Activated CD4-positive, alpha-beta T cell treated with anti-CD3 and anti-CD28 coated beads for 36 hours (primary cell): ENCODE results near the gene ST14. TPM values are rescaled to one million over a fixed set of nuclear protein-coding genes. Genes with fewer than 3 reads are reported as not detected.

ENCODE experiments used
- ATAC-seq: fragments of 200-7000 bp; cut with Tn5 transposase; one replicate; pipeline ENCODE4 v1.10.0; 2021; ENCODE audit warnings: mild to moderate bottlenecking, moderate library complexity
- CTCF ChIA-PET: fragments of 350-600 bp; sonication (Branson Sonifier 250); formaldehyde crosslinking; loops from one replicate; lab custom pipeline; 2021; ENCODE audit warnings: antibody characterized with exemption; lab: Charles Lee
- POLR2A ChIA-PET: fragments of 350-600 bp; sonication (Branson Sonifier 250); formaldehyde crosslinking; loops from one replicate; lab custom pipeline; 2021; ENCODE audit warnings: antibody characterized with exemption, inconsistent platforms; lab: Charles Lee
- DNase-seq: peaks from one replicate; pipeline ENCODE4 v3.0.0-alpha.2; 2020
- H3K27ac Mint-ChIP-seq: one replicate; pipeline ENCODE4 v1.8.0; 2021; ENCODE audit warnings: mixed read lengths
- H3K27me3 Mint-ChIP-seq: one replicate; pipeline ENCODE4 v1.8.0; 2021; ENCODE audit warnings: mixed read lengths
- H3K36me3 Mint-ChIP-seq: one replicate; pipeline ENCODE4 v1.8.0; 2021; ENCODE audit warnings: low read depth, mixed read lengths
- H3K4me1 Mint-ChIP-seq: one replicate; pipeline ENCODE4 v1.8.0; 2021; ENCODE audit warnings: mixed read lengths
- H3K4me3 Mint-ChIP-seq: one replicate; pipeline ENCODE4 v1.8.0; 2021; ENCODE audit warnings: mild to moderate bottlenecking, moderate library complexity, mixed read lengths
- H3K9me3 Mint-ChIP-seq: one replicate; pipeline ENCODE4 v1.8.0; 2021; ENCODE audit warnings: low read depth, mixed read lengths
- intact Hi-C, 2 experiments: fragments of 100-400 bp; cut with DNase I in 1 of 2; cut with micrococcal nuclease in 1 of 2; formaldehyde crosslinking; loops; one replicate each; pipeline versions ENCODE4 v1.14.2 to v1.15.1; 2022 to 2024; cut with DNase I, micrococcal nuclease
- total RNA-seq, 2 experiments: library from RNA; stranded (reverse); gene quantifications; one replicate each; pipeline ENCODE4 v1.2.3, GENCODE V29; 2021

The ST14 gene
- total RNA-seq, 2 experiments from 2014 or later = not detected

GRCh38 chr11:130202009-130202817 is 42.6 kb downstream of the ST14 start:
- H3K4me1 Mint-ChIP-seq = no peaks in the 10 kb centered on the region
- H3K9me3 Mint-ChIP-seq = no peaks in the 10 kb centered on the region
- ChIA-PET POLR2A (no interaction called here), CTCF (interaction anchor here (0.6 to 1.3 kb wide), 3 partner anchors 10 to 116 kb away, joined by 3 to 4 read pairs (median 3); no protein-coding TSS in a partner anchor)
- intact Hi-C loops = no loop called here
- no peak overlapping the region for H3K27ac Mint-ChIP-seq
- no peak for ATAC-seq
- H3K4me3 Mint-ChIP-seq = no peak overlapping the region
- H3K36me3 Mint-ChIP-seq = no peaks in the 10 kb centered on the region
- no peaks in the 10 kb centered on the region for H3K27me3 Mint-ChIP-seq
- no peak for DNase-seq

GRCh38 chr11:130202818-130203689 is 43.5 kb downstream of the ST14 start:
- Mint-ChIP-seq H3K27me3 (no peaks in the 10 kb centered on the region), H3K4me1 (no peaks in the 10 kb centered on the region), H3K9me3 (no peaks in the 10 kb centered on the region), H3K27ac (no peak overlapping the region), H3K36me3 (no peaks in the 10 kb centered on the region), H3K4me3 (no peak overlapping the region)
- POLR2A ChIA-PET = no interaction called here
- DNase-seq = no peak
- no peak for ATAC-seq
- CTCF ChIA-PET = interaction anchor here (0.6 to 1.3 kb wide), 4 partner anchors 10 to 116 kb away, joined by 3 to 4 read pairs (median 3); no protein-coding TSS in a partner anchor
- intact Hi-C loops = no loop called here

GRCh38 chr11:130203766-130204702 is 44.5 kb downstream of the ST14 start:
- intact Hi-C loops = no loop called here
- no peak overlapping the region for H3K27ac Mint-ChIP-seq
- POLR2A ChIA-PET = no interaction called here
- DNase-seq = no peak
- H3K4me1 Mint-ChIP-seq = no peaks in the 10 kb centered on the region
- no peaks in the 10 kb centered on the region for H3K27me3 Mint-ChIP-seq
- ATAC-seq = no peak
- no peaks in the 10 kb centered on the region for H3K36me3 Mint-ChIP-seq
- CTCF ChIA-PET = interaction anchor here (1.2 kb wide), 1 partner anchor 9 kb away, joined by 4 read pairs; no protein-coding TSS in a partner anchor
- no peaks in the 10 kb centered on the region for H3K9me3 Mint-ChIP-seq
- H3K4me3 Mint-ChIP-seq = no peak overlapping the region

GRCh38 chr11:130204703-130205095 is 45.1 kb downstream of the ST14 start:
- no peak for ATAC-seq
- H3K4me1 Mint-ChIP-seq = no peaks in the 10 kb centered on the region
- H3K27ac Mint-ChIP-seq = no peak overlapping the region
- intact Hi-C loops = no loop called here
- no peaks in the 10 kb centered on the region for H3K9me3 Mint-ChIP-seq
- no peak overlapping the region for H3K4me3 Mint-ChIP-seq
- no peaks in the 10 kb centered on the region for H3K36me3 Mint-ChIP-seq
- no peaks in the 10 kb centered on the region for H3K27me3 Mint-ChIP-seq
- CTCF ChIA-PET = no interaction called here
- no peak for DNase-seq
- POLR2A ChIA-PET = no interaction called here

GRCh38 chr11:130206141-130206540 is 46.6 kb downstream of the ST14 start:
- POLR2A ChIA-PET = no interaction called here

GRCh38 chr11:130208241-130209127 is 48.9 kb downstream of the ST14 start:
- no peak overlapping the region for H3K27ac Mint-ChIP-seq
- ATAC-seq (no peak), DNase-seq (no peak)
- no peaks in the 10 kb centered on the region for H3K4me1 Mint-ChIP-seq
- no peaks in the 10 kb centered on the region for H3K27me3 Mint-ChIP-seq
- intact Hi-C loops = no loop called here
- no peaks in the 10 kb centered on the region for H3K9me3 Mint-ChIP-seq
- ChIA-PET CTCF (interaction anchor here (0.5 kb wide), 1 partner anchor 76 kb away, joined by 8 read pairs; no protein-coding TSS in a partner anchor), POLR2A (no interaction called here)
- no peaks in the 10 kb centered on the region for H3K36me3 Mint-ChIP-seq
- H3K4me3 Mint-ChIP-seq = no peak overlapping the region

More at GRCh38 chr11:130206141-130206540, 46.6 kb downstream of the ST14 start:
- no peak overlapping the region for H3K4me3 Mint-ChIP-seq
- no peaks in the 10 kb centered on the region for H3K36me3 Mint-ChIP-seq
- no peak overlapping the region for H3K27ac Mint-ChIP-seq
- H3K9me3 Mint-ChIP-seq = no peaks in the 10 kb centered on the region
- H3K4me1 Mint-ChIP-seq = no peaks in the 10 kb centered on the region
- CTCF ChIA-PET = interaction anchor here (0.8 kb wide), 1 partner anchor 10 kb away, joined by 3 read pairs; no protein-coding TSS in a partner anchor
- H3K27me3 Mint-ChIP-seq = no peaks in the 10 kb centered on the region
- DNase-seq (no peak), ATAC-seq (no peak)
- intact Hi-C loops = no loop called here

GRCh38 chr11:130209128-130209932 is 49.7 kb downstream of the ST14 start:
- intact Hi-C loops = no loop called here
- Mint-ChIP-seq H3K36me3 (no peaks in the 10 kb centered on the region), H3K4me3 (no peak overlapping the region), H3K27ac (no peak overlapping the region), H3K4me1 (no peaks in the 10 kb centered on the region), H3K27me3 (no peaks in the 10 kb centered on the region), H3K9me3 (no peaks in the 10 kb centered on the region)
- DNase-seq = no peak
- ChIA-PET CTCF (interaction anchor here (0.5 to 0.6 kb wide), 2 partner anchors 41 to 77 kb away, joined by 3 to 8 read pairs; no protein-coding TSS in a partner anchor), POLR2A (no interaction called here)
- ATAC-seq = no peak

- CTCF ChIA-PET = interaction anchor here (0.6 to 1.1 kb wide), 4 partner anchors 11 to 78 kb away, joined by 3 read pairs; no protein-coding TSS in a partner anchor
- ATAC-seq (no peak), DNase-seq (no peak)
- no peak overlapping the region for H3K4me3 Mint-ChIP-seq
- POLR2A ChIA-PET = no interaction called here
- H3K27ac Mint-ChIP-seq = no peak overlapping the region
- H3K9me3 Mint-ChIP-seq = no peaks in the 10 kb centered on the region
- H3K36me3 Mint-ChIP-seq = no peaks in the 10 kb centered on the region
- peaks cover 2% of the 10 kb centered on the region for H3K27me3 Mint-ChIP-seq
- no peaks in the 10 kb centered on the region for H3K4me1 Mint-ChIP-seq
- intact Hi-C loops = loop anchor here in 1 of 2 experiments (5.0 kb wide), 1 partner anchor 202 kb away; no protein-coding TSS in a partner anchor
Measured at GRCh38 chr11:130209954-130210854, 50.6 kb downstream of the ST14 start.

- CTCF ChIA-PET = interaction anchor here (0.6 to 1.1 kb wide), 3 partner anchors 11 to 79 kb away, joined by 3 read pairs; no protein-coding TSS in a partner anchor
- no peak overlapping the region for H3K27ac Mint-ChIP-seq
- no peak overlapping the region for H3K4me3 Mint-ChIP-seq
- ATAC-seq (no peak), DNase-seq (no peak)
- no peaks in the 10 kb centered on the region for H3K36me3 Mint-ChIP-seq
- no peaks in the 10 kb centered on the region for H3K4me1 Mint-ChIP-seq
- H3K9me3 Mint-ChIP-seq = no peaks in the 10 kb centered on the region
- POLR2A ChIA-PET = interaction anchor here (0.6 kb wide), 1 partner anchor 222 kb away, joined by 3 read pairs; no protein-coding TSS in a partner anchor
- intact Hi-C loops = loop anchor here in 1 of 2 experiments (5.0 kb wide), 1 partner anchor 201 kb away; no protein-coding TSS in a partner anchor
- peaks cover 2% of the 10 kb centered on the region for H3K27me3 Mint-ChIP-seq
Measured at GRCh38 chr11:130211144-130211543, 51.6 kb downstream of the ST14 start.
